Measurements from ENCODE around the gene HUWE1.

DNA sequence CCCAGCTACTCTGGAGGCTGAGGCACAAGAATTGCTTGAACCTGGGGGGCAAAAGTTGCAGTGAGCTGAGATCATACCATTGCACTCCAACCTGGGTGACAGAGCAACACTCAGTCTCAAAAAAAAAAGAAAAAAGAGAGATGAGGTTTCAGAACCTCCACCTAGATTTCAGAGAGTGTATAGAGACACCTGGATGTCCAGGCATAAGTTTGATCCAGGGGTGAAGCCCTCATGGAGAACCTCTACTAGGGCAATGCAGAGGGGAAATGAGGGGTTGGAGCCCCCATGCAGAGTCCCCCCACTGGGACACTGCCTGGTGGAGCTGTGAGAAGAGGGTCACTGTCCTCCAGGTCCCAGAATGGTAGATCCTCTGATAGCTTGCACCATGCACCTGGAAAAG, 159.5 kb downstream of the HUWE1 start:
- TF ChIP-seq, protein P1, sequence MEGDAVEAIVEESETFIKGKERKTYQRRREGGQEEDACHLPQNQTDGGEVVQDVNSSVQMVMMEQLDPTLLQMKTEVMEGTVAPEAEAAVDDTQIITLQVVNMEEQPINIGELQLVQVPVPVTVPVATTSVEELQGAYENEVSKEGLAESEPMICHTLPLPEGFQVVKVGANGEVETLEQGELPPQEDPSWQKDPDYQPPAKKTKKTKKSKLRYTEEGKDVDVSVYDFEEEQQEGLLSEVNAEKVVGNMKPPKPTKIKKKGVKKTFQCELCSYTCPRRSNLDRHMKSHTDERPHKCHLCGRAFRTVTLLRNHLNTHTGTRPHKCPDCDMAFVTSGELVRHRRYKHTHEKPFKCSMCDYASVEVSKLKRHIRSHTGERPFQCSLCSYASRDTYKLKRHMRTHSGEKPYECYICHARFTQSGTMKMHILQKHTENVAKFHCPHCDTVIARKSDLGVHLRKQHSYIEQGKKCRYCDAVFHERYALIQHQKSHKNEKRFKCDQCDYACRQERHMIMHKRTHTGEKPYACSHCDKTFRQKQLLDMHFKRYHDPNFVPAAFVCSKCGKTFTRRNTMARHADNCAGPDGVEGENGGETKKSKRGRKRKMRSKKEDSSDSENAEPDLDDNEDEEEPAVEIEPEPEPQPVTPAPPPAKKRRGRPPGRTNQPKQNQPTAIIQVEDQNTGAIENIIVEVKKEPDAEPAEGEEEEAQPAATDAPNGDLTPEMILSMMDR (IDR thresholded peaks at IDR 0.05; ENCODE audit: insufficient read depth, low read depth, low read length) = no peak
- no peak for TF ChIP-seq EZH2 (IDR thresholded peaks at IDR 0.05; ENCODE audit: insufficient read depth, low read length)
